HAP-1 (cell line): Measurements from ENCODE around the gene OTUD1.

Experiments
- DNase-seq, 2 experiments: peaks; one replicate each; pipeline ENCODE4 v3.0.0-alpha.2; 2016 to 2020; ENCODE audit warnings: low spot score in 2 of 2
- H3K27me3 ChIP-seq: fragments of 250-450 bp; sonication (Bioruptor Pico); 2 replicates; pipeline ENCODE4 v1.5.1; 2020; ENCODE audit warnings: low read depth, mild to moderate bottlenecking, moderate library complexity
- H3K36me3 ChIP-seq: fragments of 250-450 bp; sonication (Bioruptor Pico); replicated peaks from 2 replicates; pipeline ENCODE4 v1.5.1; 2020; ENCODE audit warnings: mild to moderate bottlenecking
- H3K4me1 ChIP-seq: fragments of 250-450 bp; sonication (Bioruptor Pico); 2 replicates; pipeline ENCODE4 v1.5.1; 2020; ENCODE audit warnings: mild to moderate bottlenecking
- H3K4me3 ChIP-seq: fragments of 250-450 bp; sonication (Bioruptor Pico); 2 replicates; pipeline ENCODE4 v1.5.1; 2020; ENCODE audit warnings: mild to moderate bottlenecking, moderate library complexity
- H3K9me3 ChIP-seq: fragments of 250-450 bp; sonication (Bioruptor Pico); 2 replicates; pipeline ENCODE4 v1.5.1; 2020; ENCODE audit warnings: mild to moderate bottlenecking, moderate library complexity
- in situ Hi-C: fragments of 300-500 bp; cut with MboI; formaldehyde crosslinking; loops from 3 replicates; pipeline ENCODE4 v1.14.3; 2020; ENCODE audit warnings: low sequenced_read_pairs, inconsistent platforms, mixed read lengths

OTUD1 gene

GRCh38 chr10:23461557-23461956, 22.7 kb downstream of the OTUD1 start:
- Histone ChIP-seq H3K4me3 (no peak overlapping the region), H3K4me1 (no peaks in the 10 kb centered on the region), H3K27me3 (0 out of 2 replicates have a peak, but pooled peaks cover 3% of the 10 kb centered on the region), H3K36me3 (no peaks in the 10 kb centered on the region), H3K9me3 (no peaks in the 10 kb centered on the region)
- no peak for DNase-seq
- in situ Hi-C loops, result no loop called here

- Histone ChIP-seq H3K4me3 (no peak overlapping the region), H3K36me3 (no peaks in the 10 kb centered on the region), H3K27me3 (0 out of 2 replicates have a peak, but pooled peaks cover 3% of the 10 kb centered on the region), H3K9me3 (no peaks in the 10 kb centered on the region), H3K4me1 (no peaks in the 10 kb centered on the region)
- no peak for DNase-seq
- in situ Hi-C loops, result no loop called here
These were observed 28.1 kb downstream of the OTUD1 start for GRCh38 chr10:23467012-23467411.

- Histone ChIP-seq H3K4me3 (no peak overlapping the region), H3K9me3 (no peaks in the 10 kb centered on the region), H3K36me3 (no peaks in the 10 kb centered on the region), H3K4me1 (no peaks in the 10 kb centered on the region), H3K27me3 (0 out of 2 replicates have a peak, but pooled peaks cover 3% of the 10 kb centered on the region)
- DNase-seq, result no peak
- in situ Hi-C loops, result no loop called here
These were observed 28.7 kb downstream of the OTUD1 start for GRCh38 chr10:23467548-23467947.

GRCh38 chr10:23469596-23470237, 30.8 kb downstream of the OTUD1 start:
- H3K4me1 ChIP-seq, result no peaks in the 10 kb centered on the region
- in situ Hi-C loops, result no loop called here
- no peaks in the 10 kb centered on the region for H3K27me3 ChIP-seq
- DNase-seq, result no peak
- no peaks in the 10 kb centered on the region for H3K36me3 ChIP-seq
- no peak overlapping the region for H3K4me3 ChIP-seq
- no peaks in the 10 kb centered on the region for H3K9me3 ChIP-seq

GRCh38 chr10:23472181-23472580, 33.3 kb downstream of the OTUD1 start:
- H3K9me3 ChIP-seq, result no peaks in the 10 kb centered on the region
- in situ Hi-C loops, result no loop called here
- no peak for DNase-seq
- H3K27me3 ChIP-seq, result no peaks in the 10 kb centered on the region
- no peak overlapping the region for H3K4me3 ChIP-seq
- no peaks in the 10 kb centered on the region for H3K4me1 ChIP-seq
- H3K36me3 ChIP-seq, result no peaks in the 10 kb centered on the region

GRCh38 chr10:23474081-23474480, 35.2 kb downstream of the OTUD1 start:
- no peak overlapping the region for H3K4me3 ChIP-seq
- no peaks in the 10 kb centered on the region for H3K27me3 ChIP-seq

GRCh38 chr10:23474626-23475025, 35.8 kb downstream of the OTUD1 start:
- in situ Hi-C loops, result no loop called here
- Histone ChIP-seq H3K27me3 (no peaks in the 10 kb centered on the region), H3K4me3 (no peak overlapping the region), H3K36me3 (no peaks in the 10 kb centered on the region), H3K4me1 (no peaks in the 10 kb centered on the region), H3K9me3 (no peaks in the 10 kb centered on the region)
- no peak for DNase-seq

More at GRCh38 chr10:23474081-23474480, 35.2 kb downstream of the OTUD1 start:
- no peaks in the 10 kb centered on the region for H3K4me1 ChIP-seq
- DNase-seq, result no peak
- in situ Hi-C loops, result no loop called here
- no peaks in the 10 kb centered on the region for H3K36me3 ChIP-seq
- no peaks in the 10 kb centered on the region for H3K9me3 ChIP-seq

- Histone ChIP-seq H3K4me3 (no peak overlapping the region), H3K27me3 (no peaks in the 10 kb centered on the region), H3K4me1 (no peaks in the 10 kb centered on the region), H3K9me3 (no peaks in the 10 kb centered on the region), H3K36me3 (no peaks in the 10 kb centered on the region)
- in situ Hi-C loops, result no loop called here
- no peak for DNase-seq
These were observed 39.7 kb downstream of the OTUD1 start for GRCh38 chr10:23478570-23478969.

- no peaks in the 10 kb centered on the region for H3K4me1 ChIP-seq
- no peaks in the 10 kb centered on the region for H3K9me3 ChIP-seq
- no peak overlapping the region for H3K4me3 ChIP-seq
- DNase-seq, result no peak
- H3K36me3 ChIP-seq, result no peaks in the 10 kb centered on the region
- no peaks in the 10 kb centered on the region for H3K27me3 ChIP-seq
- in situ Hi-C loops, result no loop called here
These were observed 41.1 kb downstream of the OTUD1 start for GRCh38 chr10:23479798-23480473.

- no peak overlapping the region for H3K4me3 ChIP-seq
- no peaks in the 10 kb centered on the region for H3K4me1 ChIP-seq
- in situ Hi-C loops, result no loop called here
- H3K36me3 ChIP-seq, result no peaks in the 10 kb centered on the region
- H3K27me3 ChIP-seq, result no peaks in the 10 kb centered on the region
- DNase-seq, result no peak
- no peaks in the 10 kb centered on the region for H3K9me3 ChIP-seq
These were observed 42.6 kb downstream of the OTUD1 start for GRCh38 chr10:23481363-23481961.

- in situ Hi-C loops, result no loop called here
- Histone ChIP-seq H3K4me1 (no peaks in the 10 kb centered on the region), H3K4me3 (no peak overlapping the region)
These were observed 51.2 kb downstream of the OTUD1 start for GRCh38 chr10:23490115-23490514.

More at GRCh38 chr10:23490115-23490514, 51.2 kb downstream of the OTUD1 start:
- Histone ChIP-seq H3K9me3 (no peaks in the 10 kb centered on the region), H3K36me3 (no peaks in the 10 kb centered on the region), H3K27me3 (no peaks in the 10 kb centered on the region; the same call in 1 of the 2 replicates)
- DNase-seq, result no peak
